HepG2 (cell line): ENCODE measurements around the gene SLITRK2. TPM values are rescaled to one million over a fixed set of nuclear protein-coding genes. Genes with fewer than 3 reads are reported as not detected.

Source experiments
- ATAC-seq: fragments of 200-7000 bp; cut with Tn5 transposase; 3 replicates; pipeline ENCODE4 v1.9.1; 2020; ENCODE audit warnings: mild to moderate bottlenecking, moderate library complexity
- BruUV-seq: library from RNA; stranded (reverse); fragments of 400-500 nt; replicated peaks from 2 replicates; lab custom pipeline; 2021; lab: Mats Ljungman, UMichigan
- CTCF ChIA-PET: fragments of 300-600 bp; formaldehyde crosslinking; extraction: SDS; loops from one replicate; lab custom pipeline; 2021; ENCODE audit warnings: low total read pairs, inconsistent platforms, low intra/inter-chr PET ratio; lab: Yijun Ruan, JAX
- POLR2A ChIA-PET: fragments of 350-600 bp; sonication (Branson Sonifier 250); formaldehyde crosslinking; loops from one replicate; lab custom pipeline; 2020; ENCODE audit warnings: antibody characterized with exemption, inconsistent platforms; lab: Yijun Ruan, JAX
- DNase-seq: peaks from one replicate; pipeline ENCODE4 v3.0.0-alpha.2; 2015; ENCODE audit warnings: low spot score
- FAIRE-seq: peaks from 3 replicates; lab custom pipeline; 2011; peaks lifted over from hg19 to GRCh38; lab: Jason Lieb, UNC
- H2AFZ ChIP-seq: one replicate; pipeline ENCODE4 v1.6.1; 2011; ENCODE audit warnings: low read length, inconsistent platforms
- H3K27ac ChIP-seq: fragments of 300-600 bp; 3 replicates; pipeline ENCODE4 v1.8.0; 2011; ENCODE audit warnings: mixed run types, mild to moderate bottlenecking, mixed read lengths, low read length, inconsistent platforms; ENCODE audit not compliant: insufficient read depth; ENCODE audit errors: extremely low read length
- H3K27me3 ChIP-seq, 2 experiments: fragments of 200-600 bp in 1 of 2; 2 replicates in 1 of 2; 3 replicates in 1 of 2; pipeline versions ENCODE4 v1.6.0 to v1.8.0; 2011; ENCODE audit warnings: low read length in 2 of 2, mild to moderate bottlenecking in 2 of 2, moderate library complexity in 2 of 2, inconsistent platforms in 1 of 2; ENCODE audit not compliant: insufficient read depth in 2 of 2, control insufficient read depth in 1 of 2
- H3K36me3 ChIP-seq, 2 experiments: fragments of 200-600 bp in 1 of 2; replicated peaks in 1 of 2; 2 replicates in 1 of 2; 3 replicates in 1 of 2; pipeline versions ENCODE4 v1.5.1 to v1.8.0; 2011; ENCODE audit warnings: low read length in 2 of 2, inconsistent platforms in 1 of 2; ENCODE audit not compliant: insufficient read depth in 2 of 2, control insufficient read depth in 1 of 2
- H3K4me1 ChIP-seq: 2 replicates; pipeline ENCODE4 v1.5.1; 2012; ENCODE audit warnings: low read length, inconsistent platforms; ENCODE audit not compliant: insufficient read depth
- H3K4me2 ChIP-seq: 2 replicates; pipeline ENCODE4 v1.6.0; 2011; ENCODE audit warnings: low read depth, low read length, inconsistent platforms
- H3K4me3 ChIP-seq, 3 experiments: fragments of 200-600 bp in 1 of 3; sonication (generic), shearing (Covaris generic) in 1 of 3; replicated peaks in 1 of 3; 2 replicates each; pipeline ENCODE4 v1.5.1; 2011 to 2016; ENCODE audit warnings: low read length in 3 of 3, inconsistent platforms in 2 of 3, low read depth in 2 of 3, mild to moderate bottlenecking in 2 of 3, control low read depth in 1 of 3, mixed read lengths in 1 of 3; ENCODE audit not compliant: insufficient read depth in 1 of 3
- H3K79me2 ChIP-seq: one replicate; pipeline ENCODE4 v1.6.1; 2011; ENCODE audit warnings: low read length, inconsistent platforms; ENCODE audit not compliant: insufficient read depth
- H3K9ac ChIP-seq: 2 replicates; pipeline ENCODE4 v1.6.0; 2011; ENCODE audit warnings: mild to moderate bottlenecking, low read depth, low read length, inconsistent platforms; ENCODE audit not compliant: insufficient read depth
- H3K9me3 ChIP-seq: 2 replicates; pipeline ENCODE4 v1.5.1; 2012; ENCODE audit warnings: mild to moderate bottlenecking, low read length
- H4K20me1 ChIP-seq: 2 replicates; pipeline ENCODE4 v1.6.0; 2011; ENCODE audit warnings: inconsistent platforms, mild to moderate bottlenecking, low read length, moderate library complexity; ENCODE audit not compliant: insufficient read depth
- BCLAF1 ChIP-seq: fragments of 450-650 bp; IDR thresholded peaks from 2 replicates; pipeline ENCODE4 v1.6.1; 2017; ENCODE audit warnings: mild to moderate bottlenecking
- CREB1 ChIP-seq, 2 experiments: fragments of 450-650 bp in 1 of 2; IDR thresholded peaks; 2 replicates each; pipeline ENCODE4 v1.6.1; 2016 to 2017; ENCODE audit warnings: control low read depth in 1 of 2, mild to moderate bottlenecking in 1 of 2, missing compliant biosample characterization in 1 of 2, missing genetic modification characterization in 1 of 2
- CSRNP1 ChIP-seq: sonication (generic); formaldehyde crosslinking; IDR thresholded peaks from 2 replicates; pipeline ENCODE4 v1.8.1; 2023; ENCODE audit warnings: mild to moderate bottlenecking, missing genetic modification reagents
- DPF2 ChIP-seq: sonication (generic); formaldehyde crosslinking; IDR thresholded peaks from 2 replicates; pipeline ENCODE4 v1.4.0; 2020; ENCODE audit warnings: mild to moderate bottlenecking, low read depth, missing genetic modification reagents, borderline replicate concordance
- EEA1 ChIP-seq: sonication (generic); formaldehyde crosslinking; IDR thresholded peaks from 2 replicates; pipeline ENCODE4 v1.5.1; 2020; ENCODE audit warnings: mild to moderate bottlenecking, missing genetic modification reagents, borderline replicate concordance
- FOXM1 ChIP-seq: sonication (generic); formaldehyde crosslinking; IDR thresholded peaks from 2 replicates; pipeline ENCODE4 v1.5.0; 2020; ENCODE audit warnings: missing genetic modification reagents
- HOXA7 ChIP-seq: sonication (generic); formaldehyde crosslinking; IDR thresholded peaks from 2 replicates; pipeline ENCODE4 v1.8.1; 2022; ENCODE audit warnings: mild to moderate bottlenecking, missing genetic modification reagents, moderate library complexity
- JUNB ChIP-seq: sonication (generic); formaldehyde crosslinking; IDR thresholded peaks from 2 replicates; pipeline ENCODE4 v1.8.0; 2022; ENCODE audit warnings: missing genetic modification reagents, mild to moderate bottlenecking, borderline replicate concordance
- KDM4B ChIP-seq: sonication (generic); formaldehyde crosslinking; IDR thresholded peaks from 2 replicates; pipeline ENCODE4 v1.4.0; 2020; ENCODE audit warnings: missing genetic modification reagents
- NFKBIZ ChIP-seq: IDR thresholded peaks from 2 replicates; pipeline ENCODE4 v1.6.1; 2018; ENCODE audit warnings: missing genetic modification reagents, missing compliant biosample characterization
- SNRNP70 ChIP-seq: fragments of 200-400 bp; formaldehyde crosslinking; IDR thresholded peaks from 2 replicates; pipeline ENCODE4 v1.6.1; 2017; ENCODE audit warnings: mild to moderate bottlenecking, low read depth, low read length, moderate library complexity
- TP53 ChIP-seq: sonication (generic); formaldehyde crosslinking; conservative IDR thresholded peaks from 2 replicates; pipeline ENCODE4 v1.4.0; 2020; ENCODE audit warnings: missing genetic modification reagents
- ZFP90 ChIP-seq: sonication (generic); formaldehyde crosslinking; IDR thresholded peaks from 2 replicates; pipeline ENCODE4 v1.8.0; 2022; ENCODE audit warnings: missing genetic modification reagents, mild to moderate bottlenecking, inconsistent platforms, borderline replicate concordance
- ZNF18 ChIP-seq: sonication (generic); formaldehyde crosslinking; IDR thresholded peaks from 2 replicates; pipeline ENCODE4 v1.8.0; 2022; ENCODE audit warnings: mild to moderate bottlenecking, missing genetic modification reagents; ENCODE audit not compliant: insufficient replicate concordance
- ZNF501 ChIP-seq: sonication (generic); formaldehyde crosslinking; IDR thresholded peaks from 2 replicates; pipeline ENCODE4 v1.5.1; 2020; ENCODE audit warnings: mild to moderate bottlenecking, moderate library complexity, missing genetic modification reagents
- ZNF615 ChIP-seq: sonication (generic); formaldehyde crosslinking; IDR thresholded peaks from 2 replicates; pipeline ENCODE4 v1.5.0; 2020; ENCODE audit warnings: mild to moderate bottlenecking, missing genetic modification reagents, borderline replicate concordance
- ZNF644 ChIP-seq: IDR thresholded peaks from 2 replicates; pipeline ENCODE4 v1.6.1; 2016; ENCODE audit warnings: low read depth
- ZNF75D ChIP-seq: sonication (generic); formaldehyde crosslinking; IDR thresholded peaks from 2 replicates; pipeline ENCODE4 v1.8.1; 2023; ENCODE audit warnings: missing genetic modification reagents, mild to moderate bottlenecking, borderline replicate concordance
- ZNF768 ChIP-seq: sonication (generic); formaldehyde crosslinking; IDR thresholded peaks from 2 replicates; pipeline ENCODE4 v1.4.0; 2020; ENCODE audit warnings: missing genetic modification reagents
- WGBS: methylation state at CpG from one replicate; pipeline ENCODE4 v1.1.6; 2017; ENCODE audit warnings: low lambda C conversion rate; 5-methylcytosine and 5-hydroxymethylcytosine counted together
- in situ Hi-C: cut with HindIII; loops from 2 replicates; pipeline ENCODE4 v1.10.0; 2017; ENCODE audit warnings: low pct_unique_long_range_greater_than_20kb; ENCODE audit not compliant: extremely low pct_ligation_motif_present
- intact Hi-C: fragments of 100-400 bp; cut with micrococcal nuclease; formaldehyde crosslinking; loops from one replicate; pipeline ENCODE4 v1.10.0; 2022; ENCODE audit not compliant: unreplicated experiment
- polyA plus RNA-seq, 8 experiments: library from polyadenylated mRNA; depleted of rRNA in 3 of 8; stranded (reverse) in 7 of 8; unstranded in 1 of 8; fragments of >200 nt; fragmentation: Illumina TruSeq in 4 of 8; extraction: Trizol in 4 of 8; gene quantifications; 2 replicates each; pipeline versions ENCODE4 v1.2.1 to v1.2.3, GENCODE V29; 2011 to 2016; ENCODE audit warnings: low read depth in 4 of 8, missing spikeins in 1 of 8, mixed read lengths in 1 of 8; ENCODE audit not compliant: insufficient read depth in 1 of 8
- total RNA-seq, 5 experiments: library from RNA; depleted of rRNA; stranded (reverse); fragments of >200 nt; fragmentation: Illumina TruSeq; extraction: Trizol; gene quantifications; 2 replicates each; pipeline ENCODE4 v1.2.3, GENCODE V29; 2016; ENCODE audit warnings: low read depth in 1 of 5

Gene SLITRK2
- total and polyA plus RNA-seq, 2 of the 13 experiments (the other 11 are each of a cell fraction or from before 2014, with no cell fraction given) = not detected

- H3K36me3 ChIP-seq = no peaks in the 10 kb centered on the region
- FAIRE-seq = no peak
- no peak overlapping the region for H3K4me3 ChIP-seq
- no peak overlapping the region for H3K4me2 ChIP-seq
- no peak for ATAC-seq
- no peak overlapping the region for H2AFZ ChIP-seq
- BruUV-seq = no TSS peak
- H3K27ac ChIP-seq = no peak overlapping the region
- H4K20me1 ChIP-seq = no peaks in the 10 kb centered on the region
- in situ Hi-C loops = no loop called here
- ChIA-PET CTCF (no interaction called here), POLR2A (no interaction called here)
- no peak overlapping the region for H3K9ac ChIP-seq
- no peak for DNase-seq
- H3K4me1 ChIP-seq = no peaks in the 10 kb centered on the region
- intact Hi-C loops = no loop called here
- no peaks in the 10 kb centered on the region for H3K27me3 ChIP-seq
- WGBS = 0% methylated on average over 1 of the region's 1 CpG
- no peaks in the 10 kb centered on the region for H3K79me2 ChIP-seq
- TF ChIP-seq SNRNP70 (no peak), ZNF768 (no peak), KDM4B (no peak), CREB1 (IDR thresholded peaks at IDR 0.05) (no peak), CREB1 (CRISPR knock-in tag; IDR thresholded peaks at IDR 0.05) (no peak), TP53 (CRISPR knock-in tag) (no peak), HOXA7 (no peak), ZNF18 (CRISPR knock-in tag) (no peak), ZNF501 (no peak), BCLAF1 (no peak), DPF2 (CRISPR knock-in tag) (no peak), ZNF644 (no peak), ZNF75D (CRISPR knock-in tag) (no peak), CSRNP1 (no peak), NFKBIZ (CRISPR knock-in tag) (no peak), EEA1 (no peak), ZFP90 (CRISPR knock-in tag) (no peak), ZNF615 (no peak), JUNB (CRISPR knock-in tag) (no peak), FOXM1 (CRISPR knock-in tag) (no peak)
- TF ChIP-seq, all 625 proteins: peak for 0
- H3K9me3 ChIP-seq = peaks cover 57% of the 10 kb centered on the region
Observed at GRCh38 chrX:145773006-145773405, 44.6 kb upstream of the SLITRK2 start.
